Putamen (tissue), 1 donor: Measurements from ENCODE around the gene KLF16.
"Not testable (repeated sequence)": the region's sequence is repeated elsewhere in the genome, so short reads cannot be mapped to it uniquely, and the experiment has no call there.

Experiments used
- DNase-seq: peaks from one replicate; pipeline ENCODE4 v3.0.0-alpha.2; 2016; ENCODE audit warnings: low spot score

KLF16 gene

DNA sequence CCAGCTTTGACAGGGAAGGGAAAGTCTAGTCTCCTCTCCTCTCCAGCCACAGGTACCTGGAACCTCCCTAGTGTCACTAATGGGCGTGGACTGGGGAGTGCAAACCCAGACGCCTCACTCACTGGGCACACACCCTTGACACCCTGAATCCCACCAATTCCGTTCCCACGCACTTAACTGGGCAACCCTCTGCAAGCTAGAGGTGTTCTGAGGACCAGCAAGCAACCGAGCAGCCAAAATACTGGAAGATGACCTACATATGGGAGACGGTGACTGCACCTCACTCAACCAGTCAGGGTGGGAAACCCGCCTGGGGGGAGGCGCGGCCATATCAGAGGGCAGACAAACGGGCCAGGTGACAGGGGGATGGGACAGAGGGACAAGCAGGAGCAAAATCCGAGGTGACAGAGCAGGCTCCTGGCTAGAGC lies 20.9 kb upstream of the KLF16 start:
- DNase-seq: no peak

DNA sequence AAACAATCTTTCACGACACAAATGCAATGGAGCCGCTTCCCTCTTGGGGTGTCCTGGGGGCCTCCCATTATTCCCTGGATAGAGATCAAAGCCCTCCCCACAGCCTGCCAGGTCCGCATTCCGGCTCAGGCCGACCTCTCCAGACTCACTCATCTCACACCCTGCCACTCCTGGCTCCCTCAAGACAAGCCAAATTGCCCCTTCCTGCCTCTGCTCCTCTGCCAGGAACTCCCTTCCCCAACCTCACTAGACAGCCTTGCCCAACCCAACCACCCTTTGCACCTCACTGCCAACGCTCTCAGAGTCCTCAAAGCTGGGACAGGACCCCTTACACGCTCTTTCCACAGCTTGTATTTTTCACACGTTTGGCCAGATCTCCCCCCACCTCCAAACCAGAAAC lies 20.4 kb upstream of the KLF16 start:
- no peak for DNase-seq

DNA sequence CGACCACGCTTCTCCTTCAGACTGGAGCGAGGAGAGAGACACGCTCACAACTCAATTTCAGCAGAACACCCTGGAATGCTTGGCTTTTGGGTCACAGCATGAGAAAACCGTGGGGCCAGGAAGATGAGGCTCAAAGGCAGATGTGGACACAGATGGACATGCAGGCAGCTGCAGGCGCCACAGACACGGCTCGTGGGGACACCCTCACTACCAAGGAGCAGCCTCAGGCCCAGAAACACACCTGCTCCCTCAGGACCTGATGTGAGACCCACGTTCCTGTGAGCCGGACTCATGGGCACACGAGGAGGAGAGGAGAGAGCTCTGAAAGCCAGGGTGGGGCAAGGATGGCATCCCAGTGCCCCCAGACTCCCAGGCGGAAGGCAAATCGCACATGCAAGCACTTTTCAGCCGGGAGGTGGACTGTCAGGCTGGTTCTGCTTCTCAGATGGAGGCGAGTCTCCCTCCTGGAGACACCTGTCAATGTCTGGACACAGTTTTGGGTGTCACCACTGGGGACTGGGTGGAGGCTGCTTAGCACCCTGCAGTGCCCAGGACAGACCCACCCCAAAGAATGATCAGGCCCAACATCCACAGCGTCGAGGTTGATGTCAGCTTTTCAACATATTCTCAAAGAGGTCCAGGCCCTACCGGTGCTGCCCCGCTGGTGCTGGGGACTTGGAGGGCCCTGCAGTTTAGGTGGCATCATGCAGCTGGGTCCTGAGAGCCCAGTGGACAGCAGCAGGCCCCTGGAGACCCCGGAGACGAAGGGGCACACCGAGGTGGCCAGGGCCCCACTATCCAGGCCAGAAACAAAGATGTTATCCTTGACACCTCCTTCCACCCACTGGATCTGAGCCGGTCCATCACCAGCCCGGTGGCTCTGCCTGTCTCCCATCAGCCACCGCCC lies 19.7 kb upstream of the KLF16 start:
- DNase-seq: no peak

DNA sequence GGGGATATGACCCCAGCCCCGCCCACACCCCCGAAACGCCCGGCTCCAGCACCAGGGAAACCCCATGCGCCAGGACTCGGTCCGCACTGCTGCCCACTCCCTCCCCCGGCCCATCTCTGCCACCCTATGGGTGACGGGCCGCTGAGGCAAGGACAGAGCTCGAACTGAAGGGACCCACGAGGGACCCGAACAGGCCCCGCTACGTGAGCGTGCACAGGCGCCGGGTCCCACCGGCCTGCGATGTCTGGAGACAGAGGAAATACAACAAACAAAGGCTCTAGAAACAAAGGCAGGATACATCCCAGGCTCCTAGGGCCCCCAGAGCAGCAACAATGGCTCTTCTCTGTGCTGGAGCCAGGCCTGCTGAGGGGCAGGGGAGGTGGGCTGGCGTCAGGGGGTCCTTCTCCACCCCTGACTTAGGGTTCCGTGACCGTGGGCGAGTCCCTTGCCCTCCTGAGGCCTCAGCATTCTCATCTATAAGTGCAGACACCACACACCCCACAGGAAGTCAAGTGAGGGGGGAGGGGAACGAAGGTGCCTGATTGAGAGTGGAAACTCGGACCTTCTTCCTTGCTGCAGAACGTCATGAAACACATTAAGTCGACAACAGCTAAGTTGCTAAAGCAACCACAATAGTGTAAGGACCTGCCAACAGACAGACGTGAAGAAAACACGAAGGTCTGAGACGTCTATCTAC lies 18.9 kb upstream of the KLF16 start:
- peak; percentile 74 for DNase-seq

DNA sequence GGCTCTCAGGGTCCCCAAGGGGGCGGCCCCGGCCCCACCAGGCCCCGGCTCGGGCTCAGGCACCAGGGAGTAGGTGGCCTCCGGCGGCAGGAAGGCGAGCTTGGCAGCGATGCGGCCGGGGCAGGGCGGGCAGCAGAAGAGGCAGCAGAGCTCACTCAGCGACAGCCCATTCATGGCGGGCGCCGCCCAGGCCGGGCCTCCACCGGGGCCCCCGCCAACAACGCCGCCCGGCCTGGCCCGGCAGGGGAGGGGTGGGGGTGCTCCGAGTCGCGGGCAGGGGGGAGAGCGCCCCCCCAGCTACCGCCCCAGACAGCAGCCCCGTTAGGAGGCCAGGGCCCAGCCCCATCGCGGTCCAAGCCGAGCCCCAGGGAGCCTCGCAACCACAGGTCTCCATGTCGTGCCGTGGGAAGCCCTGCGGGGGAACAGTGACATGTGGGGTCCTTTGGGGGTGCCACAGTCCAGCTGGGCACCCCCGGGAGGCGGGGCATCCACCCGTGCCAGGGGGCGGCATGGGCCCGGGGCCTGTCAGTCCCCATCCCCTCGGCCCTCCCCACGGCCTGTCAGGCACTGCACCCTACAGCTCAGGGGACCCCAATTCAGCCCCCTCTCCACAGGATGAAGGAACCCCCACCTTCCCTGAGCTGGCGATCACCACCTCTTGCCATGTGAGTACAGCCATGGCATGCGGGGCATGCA lies 18.2 kb upstream of the KLF16 start:
- DNase-seq: not testable (repeated sequence)

DNA sequence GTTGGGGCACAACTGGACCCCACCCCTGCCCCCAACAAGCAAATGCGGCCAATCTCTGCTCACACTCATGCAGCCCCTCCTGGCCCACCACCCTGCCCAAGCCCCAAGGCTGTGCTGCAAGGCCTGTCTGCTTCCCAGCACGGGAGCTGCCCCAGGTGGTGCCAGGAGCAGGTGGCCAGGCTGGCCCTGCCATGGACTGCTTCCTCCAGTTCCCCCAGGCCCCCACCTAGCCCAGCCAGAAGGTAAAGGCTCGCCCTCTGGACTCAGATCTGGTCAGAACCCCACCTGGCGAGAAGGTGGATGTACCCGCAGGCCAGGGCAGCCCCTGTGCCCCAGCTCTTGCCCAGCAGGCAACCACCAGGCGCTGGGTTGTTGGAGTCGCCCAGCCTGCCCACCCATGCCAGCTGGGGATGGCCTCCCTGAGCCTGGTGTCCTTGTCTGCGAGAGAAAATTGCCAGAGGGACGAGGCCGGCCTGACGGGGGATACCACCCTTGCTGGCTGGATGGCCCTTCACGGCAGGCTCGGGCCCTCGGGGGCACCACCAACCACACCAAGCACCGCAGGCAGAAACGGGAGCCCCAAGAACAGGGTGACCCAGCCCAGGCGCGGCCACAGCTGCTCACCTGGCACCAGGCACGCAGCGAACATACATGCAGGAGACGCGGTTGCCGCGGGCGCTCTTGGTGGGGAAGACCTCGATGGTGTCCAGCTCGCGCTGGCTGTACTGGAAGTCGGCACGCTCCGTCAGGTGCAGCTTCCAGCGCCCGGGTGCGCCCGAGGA lies 17.4 kb upstream of the KLF16 start:
- no peak for DNase-seq

DNA sequence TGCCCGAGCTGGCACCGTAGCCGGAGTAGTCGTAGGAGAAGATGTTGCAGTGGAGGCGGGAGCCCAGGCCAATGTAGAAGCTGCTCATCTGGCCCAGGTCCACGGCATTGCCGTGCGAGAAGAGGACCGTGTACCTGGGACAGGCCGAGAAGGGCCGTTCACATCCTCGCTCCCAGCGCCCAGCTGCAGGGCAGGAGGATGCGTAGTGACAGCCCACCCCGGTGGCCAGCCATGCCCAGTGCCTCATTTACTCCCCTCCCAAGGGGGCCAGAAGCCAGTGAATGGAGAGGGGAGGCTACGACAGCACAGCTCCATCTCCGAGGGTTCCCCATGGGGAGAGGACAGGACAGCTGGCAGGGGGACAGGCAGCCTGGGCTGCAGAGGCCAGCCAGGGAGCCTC lies 16.6 kb upstream of the KLF16 start:
- DNase-seq: not testable (repeated sequence)

DNA sequence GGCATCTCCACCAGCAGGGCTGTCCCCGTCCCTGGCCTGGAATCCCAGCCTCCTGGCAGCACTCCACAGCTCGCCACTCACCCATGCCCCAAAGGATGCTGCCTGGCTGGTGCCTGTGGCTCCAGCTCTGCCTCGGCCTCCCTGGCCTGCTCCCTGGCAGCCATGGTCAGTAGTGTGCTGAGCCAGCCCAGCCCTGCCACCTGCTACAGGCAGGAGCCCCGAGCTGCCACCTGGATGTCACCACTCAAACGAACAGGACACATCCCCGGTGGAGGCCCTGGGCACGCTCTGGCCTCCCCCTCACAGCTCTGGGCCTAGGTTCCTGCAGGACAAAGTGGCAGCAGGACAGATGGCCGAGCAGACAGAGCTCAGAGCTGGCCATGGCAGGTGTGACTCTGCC lies 15.2 kb upstream of the KLF16 start:
- not testable (repeated sequence) for DNase-seq

DNA sequence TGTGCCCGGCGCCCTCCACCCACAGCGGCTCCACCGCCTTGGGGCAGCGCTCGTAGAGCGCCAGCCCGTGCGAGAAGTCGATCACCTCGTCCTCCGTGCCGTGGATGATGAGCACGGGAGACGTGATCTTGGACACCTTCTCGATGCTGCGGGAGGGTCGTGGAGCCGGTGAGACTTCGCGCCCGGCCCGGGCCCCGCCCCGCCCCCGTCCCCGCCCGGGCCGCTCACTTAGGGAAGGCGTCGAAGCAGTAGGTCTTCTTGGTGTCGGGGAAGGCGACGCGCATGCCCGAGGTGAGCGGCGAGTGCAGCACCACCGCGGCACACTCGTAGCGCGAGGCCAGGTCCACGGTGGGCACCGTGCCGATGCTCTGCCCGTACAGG lies 13.9 kb upstream of the KLF16 start:
- DNase-seq: not testable (repeated sequence)

DNA sequence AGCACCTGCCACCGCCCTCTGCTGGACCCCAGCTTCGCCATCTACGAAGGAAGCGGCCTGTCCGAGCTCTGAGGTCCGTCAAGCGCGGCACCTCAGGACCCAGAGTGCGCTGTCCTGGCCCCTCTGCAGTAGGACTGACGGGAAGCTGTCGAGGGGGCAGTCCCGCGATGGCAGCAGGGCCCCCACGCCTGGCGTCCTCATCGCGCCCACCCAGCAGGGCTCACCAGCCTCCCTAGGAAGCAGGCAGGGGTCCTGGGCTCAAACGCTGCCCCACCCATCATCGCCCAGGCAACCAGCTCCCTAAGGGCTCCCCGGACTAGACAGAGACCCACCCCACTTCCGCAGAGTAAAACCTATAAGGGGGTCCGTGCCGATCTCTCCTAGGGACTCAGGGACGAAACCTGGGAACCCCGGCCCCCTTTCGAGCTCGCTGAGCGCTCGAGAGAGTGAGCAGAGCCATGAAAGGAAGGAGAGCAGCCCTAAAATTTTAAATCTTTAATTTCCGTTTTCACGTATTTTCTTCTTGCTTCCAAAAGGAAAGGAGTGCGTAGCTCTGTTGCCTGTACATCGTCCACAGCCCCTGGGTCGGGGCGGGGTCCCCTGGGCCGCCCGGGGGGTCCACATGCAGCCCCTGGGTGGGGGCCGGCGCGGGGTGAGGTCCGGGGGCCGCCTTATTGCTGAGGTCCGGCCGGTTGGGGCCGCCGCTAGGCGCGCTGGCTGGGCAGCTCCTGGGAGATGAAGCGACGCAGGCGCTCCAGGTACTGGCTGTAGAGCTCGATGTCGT lies 13.3 kb upstream of the KLF16 start:
- not testable (repeated sequence) for DNase-seq

DNA sequence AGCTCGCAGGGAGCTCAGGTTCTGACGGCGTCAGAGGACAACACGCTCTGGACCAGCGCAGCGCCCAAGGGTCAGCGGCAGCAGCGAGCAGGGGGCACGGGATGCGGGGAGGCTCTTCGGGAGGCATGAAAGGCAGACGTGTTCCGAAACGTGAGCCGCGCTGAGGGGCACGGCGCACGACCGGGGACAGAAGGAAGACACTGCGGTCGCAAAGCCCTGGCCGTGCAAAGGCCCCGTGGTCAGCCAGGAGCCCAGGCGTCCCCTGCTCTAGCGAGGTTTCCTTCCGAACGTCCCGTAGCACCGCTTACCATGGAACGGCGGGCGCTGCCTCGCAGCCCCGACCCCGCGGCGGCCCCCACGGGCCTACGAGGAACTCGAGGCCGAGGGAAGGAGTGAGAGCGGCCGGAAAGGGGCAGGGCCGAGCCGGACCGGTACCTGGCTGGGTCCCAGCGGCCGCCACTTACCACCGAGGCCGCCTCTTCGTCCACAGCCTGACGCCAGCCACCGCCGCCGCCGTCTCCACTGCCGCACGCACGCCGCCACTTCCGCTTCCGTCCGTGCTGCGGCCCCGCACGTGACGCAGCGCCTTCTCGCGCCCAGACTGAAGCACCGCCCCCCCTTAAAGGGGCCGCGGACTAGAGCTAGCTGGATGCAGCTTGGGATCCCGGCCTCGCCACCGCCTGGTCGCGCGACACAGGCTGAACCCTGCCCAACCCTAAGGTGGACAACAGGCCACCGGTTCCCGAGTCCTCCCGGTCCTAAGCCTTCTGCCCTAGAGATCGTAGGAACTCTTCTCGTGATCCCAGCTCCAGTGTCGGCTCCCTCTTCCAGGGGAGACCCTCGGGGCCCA lies 12.5 kb upstream of the KLF16 start:
- DNase-seq: peak; percentile 93

DNA sequence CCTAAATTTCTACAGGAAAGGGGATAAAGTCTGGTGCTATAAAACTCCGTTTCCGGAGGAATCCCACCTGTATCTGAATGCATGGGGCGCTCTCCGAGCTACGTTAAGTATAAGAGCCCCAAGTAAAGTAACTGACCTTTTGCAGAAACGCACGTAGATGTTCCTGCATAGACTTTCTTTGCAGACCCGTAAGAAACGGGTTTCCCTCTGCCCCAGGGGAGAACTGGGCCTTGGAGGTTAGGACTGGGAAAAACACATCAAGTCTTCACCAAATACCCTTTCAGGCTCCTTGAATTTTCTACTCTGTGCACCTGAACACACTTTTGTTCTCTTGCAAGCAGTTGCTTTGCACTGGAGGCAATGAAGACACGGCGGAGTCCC lies 11.9 kb upstream of the KLF16 start:
- DNase-seq: not testable (repeated sequence)

DNA sequence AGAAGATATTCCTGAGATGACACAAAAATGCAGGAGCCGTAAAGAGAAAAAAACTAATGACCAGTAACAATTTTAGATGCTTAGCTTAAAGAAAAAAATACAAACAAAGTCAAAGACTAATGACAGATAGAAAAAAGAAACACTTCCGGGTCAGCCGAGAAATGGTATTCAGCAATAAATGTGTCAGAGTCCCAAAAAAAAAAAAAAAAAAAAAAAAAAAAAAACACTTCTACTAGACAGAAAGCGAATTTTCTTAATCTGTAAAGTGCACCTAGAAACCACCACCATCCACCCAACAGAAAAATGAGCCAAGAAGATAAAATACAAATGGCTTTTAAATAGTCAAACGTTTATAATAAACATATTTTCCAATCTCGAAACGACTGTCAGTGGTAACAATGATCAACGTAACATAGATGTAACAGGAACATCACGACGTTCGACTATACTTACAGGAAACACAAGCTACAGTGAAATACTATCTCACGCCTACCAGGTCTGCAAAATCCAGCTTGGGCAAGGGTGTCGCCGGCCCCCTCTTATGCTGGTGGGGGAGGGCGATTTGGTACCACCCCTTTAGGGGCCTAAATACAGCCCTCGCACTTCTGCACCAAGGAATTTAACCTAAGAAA lies 11.3 kb upstream of the KLF16 start:
- no peak for DNase-seq

DNA sequence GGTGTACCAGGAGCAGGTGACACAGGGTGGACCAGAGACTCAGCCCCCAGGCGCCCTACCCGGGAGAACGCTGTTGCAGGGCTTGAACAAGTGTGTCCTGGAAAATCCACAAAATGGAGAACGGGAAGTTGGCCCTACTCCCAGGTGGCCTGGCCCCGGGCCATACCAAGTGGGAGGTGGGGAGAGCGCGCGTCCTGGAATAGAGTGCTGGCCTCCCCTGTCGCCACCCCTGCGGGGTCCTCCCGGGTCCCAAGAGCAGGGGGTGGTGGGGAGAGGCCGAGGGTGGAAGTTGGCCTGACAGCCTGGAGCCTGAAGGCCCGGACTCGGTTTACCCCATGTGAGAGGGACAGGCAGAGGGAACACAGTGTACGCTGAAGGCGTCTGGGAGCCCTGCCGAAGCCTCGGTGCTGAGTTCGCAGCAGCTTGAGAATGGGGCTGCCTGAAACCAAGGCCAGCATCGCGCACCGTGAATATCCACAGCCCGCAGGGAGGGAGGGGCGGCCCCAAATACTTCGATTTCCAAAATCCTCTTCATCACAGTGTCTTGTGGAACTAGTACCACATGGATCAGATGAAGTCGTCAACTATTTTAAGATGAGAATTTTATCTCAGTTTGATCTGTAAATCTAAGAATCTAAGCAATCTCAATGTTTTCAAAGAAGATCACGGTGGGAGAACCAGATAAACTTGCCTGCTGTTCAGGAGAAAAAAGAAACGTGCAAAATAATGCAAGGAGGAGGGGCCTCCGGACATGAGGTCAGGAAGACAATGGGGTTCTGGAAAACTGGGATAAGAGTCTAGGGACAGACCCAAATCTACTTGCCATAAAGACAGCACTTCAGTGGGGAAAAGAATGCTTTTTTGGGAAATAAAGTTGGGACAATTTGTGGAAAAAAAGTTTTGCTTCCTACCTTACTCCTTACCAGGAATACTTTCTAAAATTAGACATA lies 10.4 kb upstream of the KLF16 start:
- DNase-seq: no peak

DNA sequence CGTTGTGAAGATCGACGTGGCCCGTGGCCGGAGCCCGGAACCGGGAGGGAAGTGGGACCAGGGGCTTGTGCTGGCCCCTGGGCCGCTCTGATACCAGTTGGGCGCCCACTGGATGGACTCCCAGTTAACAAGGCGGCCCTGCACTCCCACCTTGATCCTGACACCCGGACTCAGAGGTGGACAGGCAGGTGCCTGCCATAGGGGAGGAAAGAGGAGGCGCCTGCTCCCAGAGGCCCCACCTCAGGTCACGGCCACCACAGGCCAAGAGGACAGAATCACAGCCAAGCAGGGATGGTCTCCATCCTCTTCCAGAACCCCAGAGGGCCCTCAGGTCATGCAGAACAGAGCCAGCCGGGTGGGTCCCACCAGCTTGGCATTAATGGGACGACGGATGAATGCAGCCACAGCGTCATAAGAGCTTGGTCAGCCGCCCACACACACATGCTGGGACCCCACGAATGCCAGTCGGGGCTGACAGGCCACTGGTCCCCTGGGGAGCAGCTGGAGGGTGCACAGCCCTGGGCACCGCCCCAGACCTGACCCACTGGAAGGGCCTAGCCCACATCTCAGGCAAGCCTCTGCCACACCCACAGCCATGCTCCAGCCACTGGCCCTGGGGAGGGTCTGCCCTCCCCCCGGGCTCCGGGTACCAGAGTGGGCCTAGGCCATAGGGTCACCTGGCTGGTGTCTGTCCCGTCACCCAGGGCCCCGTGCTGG lies 9.6 kb upstream of the KLF16 start:
- DNase-seq: no peak

DNA sequence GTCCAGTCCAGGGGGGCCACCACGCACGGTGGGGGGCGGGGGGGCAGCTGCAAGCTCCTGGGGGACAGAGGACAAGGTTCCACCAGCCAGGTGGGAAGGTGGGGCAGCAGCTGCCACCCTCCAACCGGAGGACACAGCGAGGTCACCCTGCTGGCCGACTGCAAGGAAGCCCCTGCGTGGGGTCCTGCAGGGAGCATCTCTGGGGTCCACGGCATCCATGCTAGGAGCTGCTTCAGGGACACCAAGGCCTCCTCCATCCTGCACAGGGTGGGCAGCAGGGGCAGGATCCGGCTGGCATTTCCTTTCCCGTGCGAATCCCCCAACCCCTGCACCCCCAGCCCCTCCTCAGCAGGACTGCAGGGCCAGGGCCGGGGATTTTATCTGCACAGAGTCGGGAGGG lies 8.3 kb upstream of the KLF16 start:
- no peak for DNase-seq

DNA sequence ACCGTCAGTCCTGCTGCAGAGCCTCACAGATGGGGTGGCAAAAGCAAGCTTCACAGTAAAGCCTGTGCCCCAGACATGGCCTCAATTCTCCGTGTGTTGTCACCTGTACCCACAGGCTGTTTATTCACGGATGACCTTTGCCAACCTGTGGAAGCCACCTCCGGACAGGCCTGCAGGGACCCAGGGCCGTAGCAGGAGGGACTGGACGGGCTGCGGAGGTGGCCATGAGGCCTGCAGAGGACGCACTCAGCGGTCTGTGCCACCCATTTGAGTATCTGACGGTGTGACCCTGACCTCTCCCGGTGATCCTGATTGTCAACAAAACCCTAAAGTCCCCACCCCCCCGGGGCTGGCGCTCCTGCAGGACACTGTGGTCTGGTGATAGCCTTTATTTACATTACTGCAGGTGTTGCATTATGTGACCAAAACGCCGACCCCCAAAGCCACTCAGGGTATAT lies 7.8 kb upstream of the KLF16 start:
- no peak for DNase-seq

DNA sequence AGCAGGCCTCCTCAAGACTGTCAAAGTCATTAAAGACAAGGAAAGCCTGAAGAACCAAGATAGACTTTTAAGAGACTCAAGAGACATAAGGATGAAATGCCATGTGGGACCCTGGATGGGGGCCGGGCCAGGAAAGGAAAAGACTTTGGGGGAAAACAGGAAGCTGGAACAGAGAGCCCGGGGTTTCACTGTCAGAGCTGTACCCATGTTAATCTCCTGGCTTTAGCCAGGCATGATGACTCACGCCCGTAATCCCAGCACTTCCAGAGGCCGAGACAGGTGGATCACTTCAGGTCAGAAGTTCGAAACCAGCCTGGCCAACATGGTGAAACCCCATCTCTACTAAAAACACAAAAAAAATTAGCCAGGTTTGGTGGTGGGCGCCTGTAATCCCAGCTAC lies 5.6 kb upstream of the KLF16 start:
- DNase-seq: no peak
